GM12878 (cell line): ENCODE results near the gene CALHM2. TPM values are rescaled to one million over a fixed set of nuclear protein-coding genes. Genes with fewer than 3 reads are reported as not detected.

Experiments
- ATAC-seq: fragments of 200-7000 bp; cut with Tn5 transposase; 3 replicates; pipeline ENCODE4 v1.9.1; 2020; ENCODE audit warnings: mild to moderate bottlenecking, moderate library complexity
- BruUV-seq: library from RNA; stranded (reverse); fragments of 400-500 nt; replicated peaks from 2 replicates; lab custom pipeline; 2021; lab: Mats Ljungman, UMichigan
- CTCF ChIA-PET: fragments of 300-600 bp; sonication (Branson Sonifier 250); formaldehyde crosslinking; extraction: SDS; loops from one replicate; lab custom pipeline; 2021; ENCODE audit warnings: inconsistent platforms; lab: Yijun Ruan, JAX
- POLR2A ChIA-PET: fragments of 350-600 bp; formaldehyde crosslinking; extraction: SDS; loops from one replicate; lab custom pipeline; 2021; ENCODE audit warnings: inconsistent platforms; lab: Charles Lee
- RAD21 ChIA-PET: fragments of 300-600 bp; sonication (Branson Sonifier 250); formaldehyde crosslinking; loops from one replicate; lab custom pipeline; 2023; ENCODE audit warnings: antibody characterized with exemption; ENCODE audit not compliant: unreplicated experiment; lab: Charles Lee
- SMC1A ChIA-PET: fragments of 300-600 bp; sonication (Branson Sonifier 250); formaldehyde crosslinking; loops from one replicate; lab custom pipeline; 2023; ENCODE audit not compliant: unreplicated experiment, uncharacterized antibody; lab: Charles Lee
- DNase-seq: peaks from one replicate; pipeline ENCODE4 v3.0.0-alpha.2; 2011; ENCODE audit warnings: low read depth, low spot score
- FAIRE-seq: peaks from 3 replicates; lab custom pipeline; 2011; peaks lifted over from hg19 to GRCh38; lab: Jason Lieb, UNC
- H2AFZ ChIP-seq: 2 replicates; pipeline ENCODE4 v1.6.0; 2011; ENCODE audit warnings: low read depth, low read length, control low read depth; ENCODE audit not compliant: control insufficient read depth
- H3K27ac ChIP-seq: 2 replicates; pipeline ENCODE4 v1.5.1; 2011; ENCODE audit warnings: control low read depth; ENCODE audit not compliant: control insufficient read depth, insufficient read depth
- H3K27me3 ChIP-seq, 2 experiments: replicated peaks in 1 of 2; 2 replicates each; pipeline versions ENCODE4 v1.6.0 to v1.6.1; 2011; ENCODE audit warnings: low read length in 1 of 2; ENCODE audit not compliant: control insufficient read depth in 2 of 2, insufficient read depth in 2 of 2
- H3K36me3 ChIP-seq, 2 experiments: 2 replicates each; pipeline ENCODE4 v1.5.1; 2011; ENCODE audit warnings: low read length in 1 of 2; ENCODE audit not compliant: control insufficient read depth in 2 of 2, insufficient read depth in 2 of 2
- H3K4me1 ChIP-seq: 2 replicates; pipeline ENCODE4 v1.6.1; 2011; ENCODE audit warnings: mild to moderate bottlenecking, low read length, moderate library complexity, mixed read lengths; ENCODE audit not compliant: control insufficient read depth, insufficient read depth
- H3K4me2 ChIP-seq: 2 replicates; pipeline ENCODE4 v1.6.0; 2011; ENCODE audit warnings: control low read depth; ENCODE audit not compliant: control insufficient read depth, insufficient read depth
- H3K4me3 ChIP-seq: fragments of 200-600 bp; sonication (generic); 2 replicates; pipeline ENCODE4 v1.5.1; 2016
- H3K79me2 ChIP-seq: 2 replicates; pipeline ENCODE4 v1.6.0; 2011; ENCODE audit warnings: low read length; ENCODE audit not compliant: control insufficient read depth, insufficient read depth
- H3K9ac ChIP-seq: 2 replicates; pipeline ENCODE4 v1.8.0; 2011; ENCODE audit warnings: low read length, control low read depth, mixed read lengths; ENCODE audit not compliant: control insufficient read depth, insufficient read depth
- H3K9me3 ChIP-seq: replicated peaks from 3 replicates; pipeline ENCODE4 v1.5.1; 2011; ENCODE audit warnings: mild to moderate bottlenecking, low read length; ENCODE audit not compliant: control insufficient read depth, insufficient read depth
- H4K20me1 ChIP-seq: 2 replicates; pipeline ENCODE4 v1.6.0; 2011; ENCODE audit not compliant: control insufficient read depth, insufficient read depth
- ATF7 ChIP-seq: fragments of 450-650 bp; IDR thresholded peaks from 2 replicates; pipeline ENCODE4 v1.6.1; 2016; ENCODE audit warnings: low read depth, mild to moderate bottlenecking
- BACH1 ChIP-seq: fragments of 450-650 bp; IDR thresholded peaks from 2 replicates; pipeline ENCODE4 v1.6.1; 2017; ENCODE audit warnings: mild to moderate bottlenecking, borderline replicate concordance
- IKZF2 ChIP-seq, 2 experiments: fragments of 450-650 bp; IDR thresholded peaks; 2 replicates each; pipeline ENCODE4 v1.6.1; 2017; ENCODE audit warnings: mild to moderate bottlenecking in 2 of 2, moderate library complexity in 2 of 2
- MEF2A ChIP-seq: IDR thresholded peaks from 2 replicates; pipeline ENCODE4 v1.6.1; 2011; ENCODE audit warnings: low read depth, mild to moderate bottlenecking, low read length, moderate library complexity; ENCODE audit not compliant: insufficient read depth
- MEF2B ChIP-seq: fragments of 450-650 bp; IDR thresholded peaks from 2 replicates; pipeline ENCODE4 v1.6.1; 2018; ENCODE audit warnings: mild to moderate bottlenecking, moderate library complexity; ENCODE audit not compliant: partially characterized antibody, poor library complexity, severe bottlenecking
- NFYA ChIP-seq: IDR thresholded peaks from 2 replicates; pipeline ENCODE4 v1.6.1; 2011; ENCODE audit warnings: low read depth, mild to moderate bottlenecking, low read length, improper control_type of control experiment, borderline replicate concordance
- PML ChIP-seq: IDR thresholded peaks from 2 replicates; pipeline ENCODE4 v1.6.1; 2012; ENCODE audit warnings: low read length, inconsistent platforms
- RELA ChIP-seq: fragments of 450-650 bp; IDR thresholded peaks from 2 replicates; pipeline ENCODE4 v1.8.0; 2014; ENCODE audit warnings: borderline replicate concordance; ENCODE audit not compliant: partially characterized antibody
- SMAD1 ChIP-seq: fragments of 450-650 bp; IDR thresholded peaks from 2 replicates; pipeline ENCODE4 v1.6.1; 2018; ENCODE audit warnings: mild to moderate bottlenecking, low read depth; ENCODE audit not compliant: partially characterized antibody
- SP1 ChIP-seq: IDR thresholded peaks from one replicate; pipeline ENCODE4 v1.6.1; 2011; ENCODE audit warnings: low read depth, low read length
- SREBF2 ChIP-seq: IDR thresholded peaks from 2 replicates; pipeline ENCODE4 v1.6.1; 2012; ENCODE audit warnings: mild to moderate bottlenecking, low read length
- SUPT20H ChIP-seq: IDR thresholded peaks from 2 replicates; pipeline ENCODE4 v1.6.1; 2011; ENCODE audit warnings: low read depth, mild to moderate bottlenecking, low read length, moderate library complexity, borderline replicate concordance; ENCODE audit not compliant: control insufficient read depth
- TAF1 ChIP-seq: IDR thresholded peaks from 2 replicates; pipeline ENCODE4 v1.6.1; 2011; ENCODE audit warnings: mild to moderate bottlenecking, low read depth, low read length, borderline replicate concordance
- WGBS: methylation state at CpG from one replicate; pipeline ENCODE4 v1.1.6; 2016; ENCODE audit warnings: low lambda C conversion rate; ENCODE audit not compliant: insufficient replicate concordance, insufficient coverage; ENCODE audit errors: missing lambda C conversion rate; 5-methylcytosine and 5-hydroxymethylcytosine counted together
- in situ Hi-C: fragments of 300-500 bp; cut with MboI; formaldehyde crosslinking; loops from 9 replicates; pipeline ENCODE4 v1.14.3; 2018; ENCODE audit warnings: mixed read lengths
- intact Hi-C: fragments of 100-400 bp; cut with micrococcal nuclease; formaldehyde crosslinking; loops from one replicate; pipeline ENCODE4 v1.14.2; 2022; ENCODE audit not compliant: unreplicated experiment
- polyA plus RNA-seq, 11 experiments: library from polyadenylated mRNA; depleted of rRNA in 4 of 11; unstranded in 6 of 11; stranded (reverse) in 5 of 11; fragments of >200 nt; fragmentation: Nextera tagmentation in 4 of 11; fragmentation: Illumina TruSeq in 1 of 11; extraction: Ambion mirVana in 4 of 11; extraction: Trizol in 1 of 11; gene quantifications; 1 replicate in 1 of 11; 2 replicates in 10 of 11; pipeline versions ENCODE4 v1.2.1 to v1.2.3, GENCODE V29; 2011 to 2016; ENCODE audit warnings: inconsistent platforms in 2 of 11, missing spikeins in 2 of 11, low read depth in 1 of 11
- total RNA-seq, 4 experiments: library from RNA; depleted of rRNA in 3 of 4; stranded (reverse); fragments of >200 nt in 3 of 4; fragmentation: Illumina TruSeq in 1 of 4; extraction: Trizol in 1 of 4; gene quantifications; 2 replicates each; pipeline versions ENCODE4 v1.2.1 to v1.2.3, GENCODE V29; 2013 to 2021
- TF ChIP-seq, protein P1 (sequence below): IDR thresholded peaks from 2 replicates; pipeline ENCODE4 v1.6.1; 2012; ENCODE audit warnings: low read depth, low read length, improper control_type of control experiment

Gene CALHM2
- total and polyA plus RNA-seq, 10 of the 15 experiments (the other 5 are each of a cell fraction or from before 2014, with no cell fraction given) = 0.60 to 23.7 (median 9.3) TPM

DNA sequence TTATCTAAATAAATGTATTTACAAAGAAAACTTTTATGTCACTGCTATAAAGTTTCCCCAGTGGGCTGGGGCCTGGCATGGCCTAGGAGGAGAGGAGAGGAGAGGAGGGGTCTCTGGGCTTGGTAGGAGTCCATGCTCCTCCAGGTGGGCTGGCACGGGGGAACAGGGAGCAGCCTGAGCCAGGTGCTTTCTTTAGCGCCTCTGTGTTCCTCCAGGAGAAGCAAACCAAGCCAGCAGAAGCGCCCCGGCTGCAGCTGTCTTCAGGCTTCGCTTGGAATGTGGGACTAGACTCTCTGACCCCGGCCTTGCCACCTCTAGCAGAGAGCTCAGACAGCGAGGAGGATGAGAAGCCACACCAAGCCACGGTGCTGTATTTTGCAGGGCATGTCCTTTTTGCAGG, 10.6 kb downstream of the CALHM2 start (continued):
- TF ChIP-seq, protein P1, sequence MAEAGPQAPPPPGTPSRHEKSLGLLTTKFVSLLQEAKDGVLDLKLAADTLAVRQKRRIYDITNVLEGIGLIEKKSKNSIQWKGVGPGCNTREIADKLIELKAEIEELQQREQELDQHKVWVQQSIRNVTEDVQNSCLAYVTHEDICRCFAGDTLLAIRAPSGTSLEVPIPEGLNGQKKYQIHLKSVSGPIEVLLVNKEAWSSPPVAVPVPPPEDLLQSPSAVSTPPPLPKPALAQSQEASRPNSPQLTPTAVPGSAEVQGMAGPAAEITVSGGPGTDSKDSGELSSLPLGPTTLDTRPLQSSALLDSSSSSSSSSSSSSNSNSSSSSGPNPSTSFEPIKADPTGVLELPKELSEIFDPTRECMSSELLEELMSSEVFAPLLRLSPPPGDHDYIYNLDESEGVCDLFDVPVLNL = no peak
- TF ChIP-seq NFYA = no peak
- no peak for TF ChIP-seq PML
- no peak for TF ChIP-seq SMAD1
- TF ChIP-seq MEF2B = no peak
- no peak for TF ChIP-seq BACH1
- no peak for TF ChIP-seq MEF2A

DNA sequence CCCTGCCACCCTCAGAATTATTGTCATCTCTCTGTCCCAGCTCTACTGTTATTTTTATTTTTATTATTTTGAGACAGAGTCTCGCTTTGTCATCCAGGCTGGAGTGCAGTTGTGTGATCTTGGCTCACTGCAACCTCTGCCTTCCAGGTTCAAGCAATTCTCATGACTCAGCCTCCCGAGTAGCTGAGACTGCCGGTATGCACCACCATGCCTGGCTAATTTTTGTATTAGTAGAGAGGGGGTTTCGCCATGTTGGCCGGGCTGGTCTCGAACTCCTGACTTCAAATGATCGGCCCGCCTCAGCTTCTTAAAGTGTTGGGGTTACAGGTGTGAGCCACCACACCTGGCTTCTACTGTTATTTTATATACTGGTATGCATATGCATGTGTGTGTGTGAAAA, 11.0 kb downstream of the CALHM2 start:
- ChIA-PET POLR2A (interaction anchor here (1.5 kb wide), 1 partner anchor 10 kb away, joined by 4 read pairs; no protein-coding TSS in a partner anchor), RAD21 (no interaction called here), CTCF (interaction anchor here (17.8 kb wide), 1 partner anchor 37 kb away, joined by 163 read pairs; the partner anchor contains the start of gene CALHM3), SMC1A (interaction anchor here (1.4 kb wide), 1 partner anchor 10 kb away, joined by 3 read pairs; no protein-coding TSS in a partner anchor)
- intact Hi-C loops = no loop called here
- BruUV-seq = no TSS peak
- H3K27ac ChIP-seq = no peak overlapping the region
- WGBS = 90% methylated on average over 8 of the region's 8 CpGs
- no peaks in the 10 kb centered on the region for H3K79me2 ChIP-seq
- H3K9me3 ChIP-seq = no peaks in the 10 kb centered on the region
- 0 out of 2 replicates have a peak, but pooled peaks cover 2% of the 10 kb centered on the region for H3K4me1 ChIP-seq
- DNase-seq (no peak), ATAC-seq (no peak), FAIRE-seq (no peak)
- H3K9ac ChIP-seq = no peak overlapping the region
- TF ChIP-seq SP1 (no peak), SREBF2 (no peak), SUPT20H (no peak), ATF7 (no peak), RELA (no peak), TAF1 (no peak), BACH1 (no peak), IKZF2 (IDR thresholded peaks at IDR 0.05) (no peak)
- no peaks in the 10 kb centered on the region for H3K27me3 ChIP-seq
- no peaks in the 10 kb centered on the region for H4K20me1 ChIP-seq
- H3K4me2 ChIP-seq = no peak overlapping the region
- H2AFZ ChIP-seq = no peak overlapping the region
- no peak overlapping the region for H3K4me3 ChIP-seq
- in situ Hi-C loops = no loop called here
- peaks cover 39 to 54% of the 10 kb centered on the region in 2 experiments for H3K36me3 ChIP-seq
